Spleen (tissue), 7 donors: Measurements from ENCODE around the gene FZD4.

Source experiments
- POLR2AphosphoS5 ChIP-seq, 3 donors: sonication (generic); formaldehyde crosslinking; IDR thresholded peaks; one replicate each; pipeline ENCODE4 v1.5.1; 2017; ENCODE audit warnings: antibody characterized with exemption in 3 of 3
- TF ChIP-seq, protein P1 (sequence below), 11 experiments: fragments of 200-600 bp in 7 of 11; fragments of 450-650 bp in 4 of 11; sonication (generic) in 4 of 11; IDR thresholded peaks in 8 of 11; conservative IDR thresholded peaks in 3 of 11; 1 replicate in 7 of 11; 2 replicates in 4 of 11; pipeline versions ENCODE4 v1.4.0 to v1.8.0; 2016 to 2021; ENCODE audit warnings: antibody characterized with exemption in 11 of 11, inconsistent platforms in 4 of 11, mild to moderate bottlenecking in 1 of 11
- donor health status: DM: no; HTN: no; CAD: no; lungs with moderate emphysema.
- donor health status: DM: no; HTN: no; CAD: no.
- donor health status: DM: no; HTN: no; CAD: no.

GRCh38 chr11:86902345-86902744 is 52.9 kb downstream of the FZD4 start:
- TF ChIP-seq, protein P1, sequence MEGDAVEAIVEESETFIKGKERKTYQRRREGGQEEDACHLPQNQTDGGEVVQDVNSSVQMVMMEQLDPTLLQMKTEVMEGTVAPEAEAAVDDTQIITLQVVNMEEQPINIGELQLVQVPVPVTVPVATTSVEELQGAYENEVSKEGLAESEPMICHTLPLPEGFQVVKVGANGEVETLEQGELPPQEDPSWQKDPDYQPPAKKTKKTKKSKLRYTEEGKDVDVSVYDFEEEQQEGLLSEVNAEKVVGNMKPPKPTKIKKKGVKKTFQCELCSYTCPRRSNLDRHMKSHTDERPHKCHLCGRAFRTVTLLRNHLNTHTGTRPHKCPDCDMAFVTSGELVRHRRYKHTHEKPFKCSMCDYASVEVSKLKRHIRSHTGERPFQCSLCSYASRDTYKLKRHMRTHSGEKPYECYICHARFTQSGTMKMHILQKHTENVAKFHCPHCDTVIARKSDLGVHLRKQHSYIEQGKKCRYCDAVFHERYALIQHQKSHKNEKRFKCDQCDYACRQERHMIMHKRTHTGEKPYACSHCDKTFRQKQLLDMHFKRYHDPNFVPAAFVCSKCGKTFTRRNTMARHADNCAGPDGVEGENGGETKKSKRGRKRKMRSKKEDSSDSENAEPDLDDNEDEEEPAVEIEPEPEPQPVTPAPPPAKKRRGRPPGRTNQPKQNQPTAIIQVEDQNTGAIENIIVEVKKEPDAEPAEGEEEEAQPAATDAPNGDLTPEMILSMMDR (IDR thresholded peaks at IDR 0.05 in 8 of 11, conservative IDR thresholded peaks at IDR 0.05 in 3 of 11): no peak
- no peak for TF ChIP-seq POLR2AphosphoS5 (IDR thresholded peaks at IDR 0.05)
